GM18511 (cell line): ENCODE results near the gene SLC1A2.

Source experiments
- ATAC-seq: cut with Tn5 transposase; IDR thresholded peaks from one replicate; pipeline ENCODE4 v1.9.1; 2021; ENCODE audit warnings: mild to moderate bottlenecking, moderate library complexity; ENCODE audit not compliant: unreplicated experiment

SLC1A2 gene

GRCh38 chr11:35305670-35306382 lies 113.5 kb downstream of the SLC1A2 start:
- peak; percentile 73 for ATAC-seq

GRCh38 chr11:35304900-35305460 lies 114.4 kb downstream of the SLC1A2 start:
- no peak for ATAC-seq

GRCh38 chr11:35304386-35304775 lies 115.0 kb downstream of the SLC1A2 start:
- no peak for ATAC-seq

DNA sequence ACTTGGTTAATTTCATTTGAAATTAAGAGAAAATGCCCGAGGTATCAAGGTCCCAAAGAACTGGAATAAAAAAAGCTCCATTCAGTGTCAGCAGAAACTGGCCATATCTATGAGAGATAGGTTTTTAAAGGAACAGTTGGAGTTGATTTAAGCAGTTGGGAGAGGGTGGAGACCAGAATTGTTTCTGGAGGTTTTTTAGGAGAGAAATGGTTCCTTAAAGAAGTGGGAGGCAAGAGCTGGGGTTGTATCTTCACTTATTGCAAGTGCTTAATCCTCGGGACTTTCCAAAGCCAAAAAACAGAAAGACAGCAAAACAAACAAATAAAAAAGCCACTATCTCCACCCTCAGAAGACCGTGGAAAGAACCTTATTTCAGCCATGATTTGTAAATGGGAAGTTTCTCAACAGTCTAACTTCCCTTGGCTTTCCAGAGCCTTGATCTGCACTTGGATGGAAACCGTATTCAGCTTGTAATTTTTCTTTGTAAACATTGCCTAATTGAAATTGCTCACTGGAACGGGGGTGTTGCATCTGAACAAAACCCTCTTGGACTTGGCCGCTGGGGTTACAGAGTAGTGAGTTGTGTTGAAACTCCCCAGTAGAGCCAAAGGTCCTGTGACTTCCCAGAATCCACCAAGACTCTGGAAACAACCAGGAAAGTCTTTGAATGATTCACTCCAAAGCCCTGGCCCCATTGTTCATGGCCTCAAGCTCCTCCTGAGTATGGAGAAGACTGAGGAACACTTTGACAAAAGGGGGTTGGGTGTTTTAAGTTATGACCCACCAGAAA lies 115.6 kb downstream of the SLC1A2 start:
- no peak for ATAC-seq

DNA sequence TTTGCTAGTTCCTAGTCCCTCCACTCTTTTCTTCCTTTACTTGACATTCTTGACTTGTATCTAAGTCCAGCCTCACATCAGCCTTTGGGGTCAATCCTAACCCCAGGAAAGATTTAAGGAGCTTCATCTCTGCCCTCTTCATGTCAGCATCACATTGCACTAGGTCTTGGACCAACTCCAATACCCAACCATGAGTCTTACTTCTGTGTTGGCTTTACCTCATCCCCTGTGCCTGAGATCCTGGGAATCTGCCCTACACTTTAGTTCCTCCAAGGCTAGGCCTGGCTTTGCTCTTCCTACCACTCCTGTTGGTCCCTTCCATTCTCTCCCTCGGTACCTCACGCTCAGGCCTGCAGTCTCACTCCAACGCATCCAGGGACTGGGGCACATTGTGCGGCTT lies 117.0 kb downstream of the SLC1A2 start:
- ATAC-seq: no peak

GRCh38 chr11:35298369-35298768 lies 121.0 kb downstream of the SLC1A2 start:
- ATAC-seq: no peak

DNA sequence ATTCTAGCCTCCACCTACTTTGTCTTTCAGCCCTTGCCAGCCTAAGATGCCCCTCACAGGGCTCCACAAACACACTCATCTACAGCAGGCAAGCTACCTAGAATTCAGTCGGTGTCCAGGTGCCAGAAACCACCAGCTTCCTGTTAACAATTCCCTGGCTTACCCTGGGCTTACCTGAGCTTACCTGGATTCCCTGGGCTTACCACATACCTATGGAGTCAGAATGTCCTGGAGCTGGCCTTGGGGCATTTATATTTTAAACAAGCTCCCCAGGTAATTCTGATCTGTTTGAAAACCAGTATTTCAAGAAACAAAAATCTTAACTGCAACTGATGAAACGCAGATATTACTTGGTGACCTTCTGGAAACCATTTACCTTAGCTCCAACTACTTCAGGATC lies 123.6 kb downstream of the SLC1A2 start:
- no peak for ATAC-seq

DNA sequence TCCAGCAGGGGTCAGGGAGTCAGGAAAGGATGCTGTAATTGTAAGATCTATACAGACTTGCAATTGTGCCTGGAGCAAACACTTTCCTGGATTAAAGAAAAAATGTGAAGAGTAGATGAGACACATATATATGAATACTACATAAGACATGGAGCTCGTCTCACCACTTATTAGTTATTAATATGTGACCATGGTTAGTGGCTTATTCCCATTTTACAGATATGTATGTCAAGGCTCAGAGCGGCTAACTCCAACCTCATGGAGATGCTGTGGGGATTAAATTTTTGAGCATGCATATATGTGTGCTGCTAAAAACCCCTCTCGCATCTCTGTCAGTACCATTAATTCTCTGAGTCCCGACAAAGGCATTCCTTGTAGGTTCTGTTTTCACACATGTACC lies 125.7 kb downstream of the SLC1A2 start:
- no peak for ATAC-seq

DNA sequence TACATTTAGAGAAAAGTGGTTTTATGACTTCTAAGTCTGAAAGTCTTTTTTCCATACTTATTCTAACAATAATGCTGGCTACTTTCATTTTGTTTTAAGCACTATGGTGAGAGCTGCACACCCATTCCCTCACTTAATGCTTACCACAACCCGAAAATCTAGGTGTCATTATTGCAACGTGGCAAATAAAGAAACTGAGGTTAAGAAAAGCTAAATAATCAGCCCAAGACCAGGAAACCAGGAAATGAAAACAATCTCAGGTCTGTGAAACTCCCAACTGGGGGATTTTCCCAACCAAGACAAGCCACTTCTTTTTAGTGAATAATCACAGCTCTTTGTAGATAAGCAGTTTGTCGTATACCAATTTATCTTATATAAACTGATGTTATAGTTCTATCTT lies 126.3 kb downstream of the SLC1A2 start:
- no peak for ATAC-seq

- ATAC-seq: no peak
These were observed 127.1 kb downstream of the SLC1A2 start for GRCh38 chr11:35292279-35292678.

GRCh38 chr11:35290876-35291275 lies 128.5 kb downstream of the SLC1A2 start:
- no peak for ATAC-seq

GRCh38 chr11:35289821-35290220 lies 129.5 kb downstream of the SLC1A2 start:
- no peak for ATAC-seq

DNA sequence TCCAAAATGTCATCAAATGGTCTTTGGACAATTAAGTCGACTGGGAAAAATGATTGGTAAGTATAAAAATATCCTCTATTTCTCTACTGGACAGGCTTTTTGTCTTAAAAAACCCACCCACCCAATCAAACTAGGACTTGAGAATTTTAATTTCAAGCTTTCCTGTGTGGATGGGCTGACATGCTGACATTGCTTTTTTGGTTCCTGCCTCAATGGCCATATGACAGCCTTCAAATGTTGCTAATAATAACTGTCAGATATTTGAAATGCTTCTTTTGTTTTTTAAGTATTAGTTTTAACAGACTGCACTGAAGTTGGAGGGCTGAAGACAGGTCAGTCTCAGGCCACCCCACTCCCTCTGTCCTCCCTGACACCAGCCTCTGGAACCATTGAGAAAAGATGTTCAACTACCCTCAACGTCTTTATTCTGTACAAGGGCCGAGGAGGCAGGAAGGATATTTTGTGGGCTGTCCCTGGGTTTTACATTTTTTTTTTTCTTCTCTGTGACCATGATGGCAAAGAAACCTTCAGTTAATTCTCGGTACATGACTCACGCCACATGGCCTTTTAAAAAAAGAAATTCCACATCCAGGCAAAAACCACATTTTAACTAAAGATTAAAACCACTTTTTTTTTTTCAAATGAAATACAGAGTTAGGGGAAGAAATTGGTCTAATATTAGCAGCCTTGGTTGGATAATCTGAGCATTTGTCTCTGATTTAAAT lies 130.4 kb downstream of the SLC1A2 start:
- ATAC-seq: no peak

- no peak for ATAC-seq
These were observed 131.0 kb downstream of the SLC1A2 start for GRCh38 chr11:35288309-35288708.

- no peak for ATAC-seq
These were observed 131.9 kb downstream of the SLC1A2 start for GRCh38 chr11:35287344-35287890.

- no peak for ATAC-seq
These were observed 133.2 kb downstream of the SLC1A2 start for GRCh38 chr11:35286126-35286525.

- ATAC-seq: no peak
These were observed 133.9 kb downstream of the SLC1A2 start for GRCh38 chr11:35285471-35285870.

DNA sequence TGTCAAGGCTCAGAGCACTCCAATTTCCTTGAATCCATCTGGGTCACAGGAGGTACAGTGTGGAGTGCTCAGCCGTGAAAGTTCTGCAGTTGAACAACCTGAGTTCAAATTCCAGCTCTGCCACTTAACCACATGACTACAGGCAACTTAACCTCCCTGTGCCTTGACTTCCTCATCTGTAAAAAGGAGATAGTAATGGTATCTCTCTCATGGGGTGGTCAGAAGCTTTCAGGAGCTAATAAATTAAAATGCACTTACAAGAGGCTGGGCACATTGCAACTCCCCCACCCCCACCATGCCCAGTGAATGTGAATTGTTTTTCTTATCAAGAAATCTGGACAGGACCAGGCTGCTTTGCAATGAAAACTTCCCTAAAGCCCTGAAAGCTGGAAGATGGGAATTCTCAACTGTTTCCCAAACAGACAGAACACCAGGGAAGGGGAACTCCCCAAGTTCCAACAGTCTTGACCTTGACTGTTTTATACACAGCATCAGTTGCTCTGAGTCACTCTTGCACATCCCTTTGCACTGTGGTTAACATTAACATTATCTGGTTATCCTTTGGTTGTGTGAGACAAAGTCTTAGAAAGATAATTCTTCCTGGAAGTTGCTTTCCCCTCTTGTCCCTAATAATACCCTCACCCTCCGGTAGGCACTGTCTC lies 137.0 kb downstream of the SLC1A2 start:
- no peak for ATAC-seq

GRCh38 chr11:35281169-35281688 lies 138.1 kb downstream of the SLC1A2 start:
- no peak for ATAC-seq

- no peak for ATAC-seq
These were observed 138.6 kb downstream of the SLC1A2 start for GRCh38 chr11:35280727-35281126.
